H9 (cell line): ENCODE data around the gene USP21. TPM values are rescaled to one million over a fixed set of nuclear protein-coding genes. Genes with fewer than 3 reads are reported as not detected.

ENCODE experiments used
- DNase-seq: peaks from one replicate; pipeline ENCODE4 v3.0.0-alpha.2; 2017
- H2AFZ ChIP-seq: one replicate; pipeline ENCODE4 v1.6.1; 2013; ENCODE audit warnings: mild to moderate bottlenecking, low read length, control low read depth, moderate library complexity
- H2AK5ac ChIP-seq: 2 replicates; pipeline ENCODE4 v1.6.1; 2013; ENCODE audit warnings: low read length, control low read depth, mixed read lengths; ENCODE audit not compliant: insufficient read length
- H2BK120ac ChIP-seq: one replicate; pipeline ENCODE4 v1.6.1; 2013; ENCODE audit warnings: low read depth, mild to moderate bottlenecking, low read length, control low read depth, inconsistent platforms; ENCODE audit not compliant: poor library complexity, severe bottlenecking
- H2BK12ac ChIP-seq: 2 replicates; pipeline ENCODE4 v1.6.1; 2013; ENCODE audit warnings: low read length, control low read depth, mixed read lengths, low read depth; ENCODE audit not compliant: insufficient read length
- H2BK15ac ChIP-seq: 2 replicates; pipeline ENCODE4 v1.6.1; 2013; ENCODE audit warnings: low read depth, low read length, control low read depth
- H2BK20ac ChIP-seq: one replicate; pipeline ENCODE4 v1.6.1; 2013; ENCODE audit warnings: low read depth, mild to moderate bottlenecking, low read length, control low read depth, inconsistent platforms; ENCODE audit not compliant: poor library complexity, severe bottlenecking
- H2BK5ac ChIP-seq: 2 replicates; pipeline ENCODE4 v1.6.1; 2013; ENCODE audit warnings: low read length, control low read depth, mixed read lengths; ENCODE audit not compliant: insufficient read length
- H3K14ac ChIP-seq: 2 replicates; pipeline ENCODE4 v1.6.1; 2013; ENCODE audit warnings: low read length, control low read depth; ENCODE audit not compliant: insufficient read depth
- H3K18ac ChIP-seq: 2 replicates; pipeline ENCODE4 v1.6.1; 2013; ENCODE audit warnings: low read depth, mild to moderate bottlenecking, mixed read lengths, low read length, control low read depth; ENCODE audit not compliant: insufficient read length
- H3K23ac ChIP-seq: 2 replicates; pipeline ENCODE4 v1.6.1; 2013; ENCODE audit warnings: low read length, control low read depth, mixed read lengths, low read depth; ENCODE audit not compliant: insufficient read length
- H3K23me2 ChIP-seq: 2 replicates; pipeline ENCODE4 v1.6.1; 2013; ENCODE audit warnings: low read depth, mild to moderate bottlenecking, mixed read lengths, low read length, control low read depth; ENCODE audit not compliant: insufficient read length, poor library complexity, severe bottlenecking
- H3K27ac ChIP-seq: 2 replicates; pipeline ENCODE4 v1.5.1; 2013; ENCODE audit warnings: low read length, control low read depth, mixed read lengths, low read depth; ENCODE audit not compliant: insufficient read length
- H3K27me3 ChIP-seq: 2 replicates; pipeline ENCODE4 v1.6.1; 2013; ENCODE audit warnings: low read length, control low read depth, inconsistent platforms; ENCODE audit not compliant: insufficient read depth
- H3K4ac ChIP-seq: 2 replicates; pipeline ENCODE4 v1.6.1; 2013; ENCODE audit warnings: low read depth, mild to moderate bottlenecking, control low read depth, inconsistent platforms, low read length, moderate library complexity
- H3K4me1 ChIP-seq: 2 replicates; pipeline ENCODE4 v1.6.1; 2013; ENCODE audit warnings: low read length, control low read depth, inconsistent platforms; ENCODE audit not compliant: insufficient read depth
- H3K4me2 ChIP-seq: 2 replicates; pipeline ENCODE4 v1.6.1; 2013; ENCODE audit warnings: low read length, control low read depth, mixed read lengths; ENCODE audit not compliant: insufficient read length, insufficient read depth
- H3K56ac ChIP-seq: 2 replicates; pipeline ENCODE4 v1.6.1; 2013; ENCODE audit warnings: low read depth, mild to moderate bottlenecking, mixed read lengths, low read length, control low read depth; ENCODE audit not compliant: insufficient read length
- H3K79me1 ChIP-seq: 2 replicates; pipeline ENCODE4 v1.6.1; 2013; ENCODE audit warnings: low read depth, mild to moderate bottlenecking, moderate library complexity, low read length, control low read depth, inconsistent platforms; ENCODE audit not compliant: insufficient read depth, poor library complexity, severe bottlenecking
- H3K79me2 ChIP-seq: 2 replicates; pipeline ENCODE4 v1.6.1; 2013; ENCODE audit warnings: low read length, control low read depth, inconsistent platforms; ENCODE audit not compliant: insufficient read depth
- H3K9ac ChIP-seq: 2 replicates; pipeline ENCODE4 v1.6.1; 2013; ENCODE audit warnings: low read length, control low read depth, mixed read lengths; ENCODE audit not compliant: insufficient read length; ENCODE audit errors: extremely low read depth
- H3K9me3 ChIP-seq: one replicate; pipeline ENCODE4 v1.6.1; 2013; ENCODE audit warnings: low read depth, low read length, inconsistent platforms; ENCODE audit not compliant: control insufficient read depth
- H3T11ph ChIP-seq: one replicate; pipeline ENCODE4 v1.6.1; 2013; ENCODE audit warnings: mild to moderate bottlenecking, low read length, control low read depth, inconsistent platforms
- H4K20me1 ChIP-seq: one replicate; pipeline ENCODE4 v1.6.1; 2013; ENCODE audit not compliant: control insufficient read depth, insufficient read length, insufficient read depth
- H4K5ac ChIP-seq: 2 replicates; pipeline ENCODE4 v1.6.1; 2013; ENCODE audit warnings: low read depth, mild to moderate bottlenecking, mixed read lengths, low read length, control low read depth; ENCODE audit not compliant: insufficient read length
- H4K8ac ChIP-seq: replicated peaks from 2 replicates; pipeline ENCODE4 v1.6.1; 2013; ENCODE audit warnings: low read length, control low read depth, mixed read lengths, low read depth; ENCODE audit not compliant: insufficient read length
- H4K91ac ChIP-seq: 2 replicates; pipeline ENCODE4 v1.6.1; 2013; ENCODE audit warnings: low read depth, mild to moderate bottlenecking, moderate library complexity, mixed read lengths, low read length, control low read depth; ENCODE audit not compliant: insufficient read length
- H3K27ac Mint-ChIP-seq, 3 experiments: 2 replicates in 2 of 3; 3 replicates in 1 of 3; pipeline ENCODE4 v1.8.0; 2020 to 2021; ENCODE audit warnings: mixed read lengths in 3 of 3, mild to moderate bottlenecking in 1 of 3, moderate library complexity in 1 of 3
- H3K27me3 Mint-ChIP-seq: 2 replicates; pipeline ENCODE4 v1.8.0; 2021; ENCODE audit warnings: low read depth, mild to moderate bottlenecking, moderate library complexity, mixed read lengths
- H3K36me3 Mint-ChIP-seq, 3 experiments: 2 replicates in 2 of 3; 3 replicates in 1 of 3; pipeline ENCODE4 v1.8.0; 2020 to 2021; ENCODE audit warnings: low read depth in 3 of 3, mixed read lengths in 3 of 3; ENCODE audit not compliant: insufficient read depth in 1 of 3
- H3K4me1 Mint-ChIP-seq, 2 experiments: 2 replicates each; pipeline ENCODE4 v1.8.0; 2020; ENCODE audit warnings: mixed read lengths in 2 of 2
- H3K4me3 Mint-ChIP-seq, 2 experiments: 2 replicates in 1 of 2; 3 replicates in 1 of 2; pipeline ENCODE4 v1.8.0; 2020 to 2021; ENCODE audit warnings: mild to moderate bottlenecking in 2 of 2, mixed read lengths in 2 of 2, moderate library complexity in 1 of 2
- H3K9me3 Mint-ChIP-seq, 2 experiments: 2 replicates in 1 of 2; 3 replicates in 1 of 2; pipeline ENCODE4 v1.8.0; 2020; ENCODE audit warnings: mild to moderate bottlenecking in 2 of 2, mixed read lengths in 2 of 2, moderate library complexity in 1 of 2
- CTCF ChIP-seq: fragments of 200-600 bp; sonication (generic); conservative IDR thresholded peaks from 3 replicates; pipeline ENCODE4 v1.8.0; 2021; ENCODE audit warnings: antibody characterized with exemption, mild to moderate bottlenecking
- WGBS: extraction: QIAGEN DNeasy Blood & Tissue Kit; methylation state at CpG from one replicate; pipeline ENCODE4 v1.1.7; 2013; ENCODE audit warnings: missing lambda C conversion rate, low lambda C conversion rate, mixed read lengths; ENCODE audit not compliant: insufficient read length; ENCODE audit errors: extremely low coverage; 5-methylcytosine and 5-hydroxymethylcytosine counted together
- total RNA-seq: library from RNA; stranded (reverse); gene quantifications from 2 replicates; pipeline ENCODE4 v1.2.1, GENCODE V29; 2021

USP21 gene
- total RNA-seq, 1 experiment from 2014 or later, result 17.9 TPM

- H3K9me3 ChIP-seq, result no peaks in the 10 kb centered on the region
- no peak overlapping the region for H3K4me2 ChIP-seq
- Mint-ChIP-seq H3K9me3 (no peaks in the 10 kb centered on the region), H3K4me1 (peaks cover 12% of the 10 kb centered on the region in 2 experiments), H3K27ac (no peak overlapping the region), H3K27me3 (no peaks in the 10 kb centered on the region), H3K36me3 (peaks cover 0 to 5% (median 2%) of the 10 kb centered on the region in 3 experiments; a peak in 5 of 7 replicates), H3K4me3 (no peak overlapping the region; a peak in 1 of 5 replicates)
- H4K8ac ChIP-seq, result no peak overlapping the region
- DNase-seq, result no peak
- H2AK5ac ChIP-seq, result no peak overlapping the region
- peaks cover 10% of the 10 kb centered on the region; the same call in 1 of the 2 replicates for H3K79me2 ChIP-seq
- no peak overlapping the region for H3K23ac ChIP-seq
- no peak overlapping the region for H2BK20ac ChIP-seq
- H4K5ac ChIP-seq, result no peak overlapping the region
- no peak overlapping the region for H2BK5ac ChIP-seq
- H2AFZ ChIP-seq, result no peak overlapping the region
- H3K18ac ChIP-seq, result no peak overlapping the region
- no peak overlapping the region for H3K14ac ChIP-seq
- no peak overlapping the region for H2BK12ac ChIP-seq
- H3K27me3 ChIP-seq, result no peaks in the 10 kb centered on the region
- no peak overlapping the region for H3K9ac ChIP-seq
- no CpG with 5 or more reads among the region's 1 CpG for WGBS
- H4K91ac ChIP-seq, result no peak overlapping the region
- H3K56ac ChIP-seq, result no peak overlapping the region
- no peak overlapping the region for H3T11ph ChIP-seq
- H3K27ac ChIP-seq, result no peak overlapping the region
- peaks cover 3% of the 10 kb centered on the region for H3K79me1 ChIP-seq
- H4K20me1 ChIP-seq, result no peaks in the 10 kb centered on the region
- H3K23me2 ChIP-seq, result peaks cover 8% of the 10 kb centered on the region
- H2BK15ac ChIP-seq, result no peak overlapping the region
- no peak overlapping the region for H2BK120ac ChIP-seq
- H3K4ac ChIP-seq, result no peak overlapping the region
- H3K4me1 ChIP-seq, result peaks cover 3% of the 10 kb centered on the region; the same call in 1 of the 2 replicates
- TF ChIP-seq CTCF, result no peak
These were observed 45.4 kb upstream of the USP21 start for GRCh38 chr1:161113915-161114314.
